Prostate gland (tissue), 2 donors: ENCODE data around the gene HS3ST3A1. TPM values are rescaled to one million over a fixed set of nuclear protein-coding genes. Genes with fewer than 3 reads are reported as not detected.

ENCODE experiments used
- DNase-seq: peaks from one replicate; pipeline ENCODE4 v3.0.0-alpha.2; 2019; ENCODE audit warnings: low spot score
- H3K27ac ChIP-seq, 2 donors: fragments of 200-600 bp; sonication (generic); 2 replicates each; pipeline ENCODE4 v1.5.1; 2017 to 2019
- H3K27me3 ChIP-seq: fragments of 200-600 bp; sonication (generic); replicated peaks from 2 replicates; pipeline ENCODE4 v1.5.1; 2019; ENCODE audit not compliant: insufficient read depth
- H3K36me3 ChIP-seq, 2 donors: fragments of 200-600 bp; sonication (generic); 1 replicate in 1 of 2; 2 replicates in 1 of 2; pipeline versions ENCODE4 v1.5.1 to v1.8.1; 2017 to 2019
- H3K4me1 ChIP-seq: fragments of 200-600 bp; sonication (generic); replicated peaks from 2 replicates; pipeline ENCODE4 v1.5.1; 2019
- H3K4me3 ChIP-seq, 2 donors: fragments of 200-600 bp; sonication (generic); 2 replicates each; pipeline ENCODE4 v1.5.1; 2017 to 2019
- H3K9me3 ChIP-seq: fragments of 200-600 bp; sonication (generic); 2 replicates; pipeline ENCODE4 v1.5.1; 2017
- POLR2A ChIP-seq: fragments of 450-650 bp; IDR thresholded peaks from one replicate; pipeline ENCODE4 v1.6.1; 2016; ENCODE audit warnings: antibody characterized with exemption, mild to moderate bottlenecking
- POLR2AphosphoS5 ChIP-seq: sonication (generic); formaldehyde crosslinking; IDR thresholded peaks from one replicate; pipeline ENCODE4 v1.6.1; 2017; ENCODE audit warnings: antibody characterized with exemption
- whole genome bisulfite sequencing: methylation state at CpG from one replicate; pipeline ENCODE4 v1.1.5; 2018; 5-methylcytosine and 5-hydroxymethylcytosine counted together
- intact Hi-C: fragments of 100-400 bp; cut with DNase I; formaldehyde crosslinking; loops from one replicate; pipeline ENCODE4 v1.14.2; 2022
- microRNA-seq: library from miRNA; unstranded; fragments of <30 nt; microRNA quantifications from one replicate; pipeline ENCODE4, GENCODE V29; 2016
- small RNA-seq, 2 donors: library from RNA; depleted of rRNA; stranded (forward); fragments of <200 nt; gene quantifications; one replicate each; pipeline ENCODE3, GENCODE V24; 2016
- total RNA-seq, 2 donors: library from RNA; depleted of rRNA; stranded (reverse); fragments of >200 nt; gene quantifications; one replicate each; pipeline ENCODE4 v1.1.0, GENCODE V29; 2016
- TF ChIP-seq, protein P1 (sequence below), 4 experiments: fragments of 200-600 bp in 2 of 4; fragments of 450-650 bp in 2 of 4; sonication (generic) in 2 of 4; IDR thresholded peaks; 1 replicate in 3 of 4; 2 replicates in 1 of 4; pipeline ENCODE4 v1.5.1; 2016 to 2019; ENCODE audit warnings: antibody characterized with exemption in 4 of 4, mild to moderate bottlenecking in 2 of 4, moderate library complexity in 2 of 4

The HS3ST3A1 gene
- total RNA-seq, 2 donors from 2014 or later = 3.1 to 14.3 TPM

DNA sequence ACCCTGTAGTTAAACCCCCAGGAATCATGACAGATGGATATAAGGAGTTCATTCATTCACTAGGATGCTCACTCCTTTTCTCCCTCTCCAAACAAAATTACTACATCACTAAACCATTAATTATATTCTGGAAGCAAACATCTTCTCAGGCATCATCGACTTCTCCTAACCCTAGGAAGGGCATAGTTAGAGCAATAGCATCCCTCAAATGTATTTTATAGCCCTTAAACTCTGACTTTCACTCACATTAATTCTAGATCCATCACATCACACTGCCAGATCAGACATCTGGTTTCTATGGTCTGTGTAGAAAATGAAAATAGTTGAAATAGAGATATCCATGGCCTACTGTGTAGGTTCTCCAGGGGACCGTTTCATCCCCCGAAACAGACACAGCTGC, 143.9 kb downstream of the HS3ST3A1 start:
- H3K27me3 ChIP-seq = no peaks in the 10 kb centered on the region
- WGBS = 70% methylated on average over 3 of the region's 3 CpGs
- no peak overlapping the region for H3K4me3 ChIP-seq
- no peak for DNase-seq
- no peaks in the 10 kb centered on the region for H3K4me1 ChIP-seq
- H3K27ac ChIP-seq = no peak overlapping the region
- intact Hi-C loops = no loop called here
- no peaks in the 10 kb centered on the region for H3K36me3 ChIP-seq
- H3K9me3 ChIP-seq = no peaks in the 10 kb centered on the region
- TF ChIP-seq, protein P1, sequence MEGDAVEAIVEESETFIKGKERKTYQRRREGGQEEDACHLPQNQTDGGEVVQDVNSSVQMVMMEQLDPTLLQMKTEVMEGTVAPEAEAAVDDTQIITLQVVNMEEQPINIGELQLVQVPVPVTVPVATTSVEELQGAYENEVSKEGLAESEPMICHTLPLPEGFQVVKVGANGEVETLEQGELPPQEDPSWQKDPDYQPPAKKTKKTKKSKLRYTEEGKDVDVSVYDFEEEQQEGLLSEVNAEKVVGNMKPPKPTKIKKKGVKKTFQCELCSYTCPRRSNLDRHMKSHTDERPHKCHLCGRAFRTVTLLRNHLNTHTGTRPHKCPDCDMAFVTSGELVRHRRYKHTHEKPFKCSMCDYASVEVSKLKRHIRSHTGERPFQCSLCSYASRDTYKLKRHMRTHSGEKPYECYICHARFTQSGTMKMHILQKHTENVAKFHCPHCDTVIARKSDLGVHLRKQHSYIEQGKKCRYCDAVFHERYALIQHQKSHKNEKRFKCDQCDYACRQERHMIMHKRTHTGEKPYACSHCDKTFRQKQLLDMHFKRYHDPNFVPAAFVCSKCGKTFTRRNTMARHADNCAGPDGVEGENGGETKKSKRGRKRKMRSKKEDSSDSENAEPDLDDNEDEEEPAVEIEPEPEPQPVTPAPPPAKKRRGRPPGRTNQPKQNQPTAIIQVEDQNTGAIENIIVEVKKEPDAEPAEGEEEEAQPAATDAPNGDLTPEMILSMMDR (IDR thresholded peaks at IDR 0.05) = no peak
- TF ChIP-seq POLR2A (no peak), POLR2AphosphoS5 (no peak)

Small RNA genes lying within 50 kb of the gene (microRNA-seq; reads per million reads assigned to microRNA genes)
- not detected for gene MIR548H3

Small RNA genes lying within 50 kb of the gene (small RNA-seq; reads per million reads assigned to genes)
- 0 reads per million in 2 donors for gene MIR548H3
